BLaER1 (cell line): ENCODE results near the gene IGFBP1.

Experiments used
- H3K27ac ChIP-seq: shearing (Covaris generic); formaldehyde crosslinking; 2 replicates; pipeline ENCODE4 v1.8.1; 2022
- H3K27me3 ChIP-seq: shearing (Covaris generic); formaldehyde crosslinking; 2 replicates; pipeline ENCODE4 v1.8.1; 2022
- H3K36me3 ChIP-seq: shearing (Covaris generic); formaldehyde crosslinking; 2 replicates; pipeline ENCODE4 v1.8.1; 2022
- H3K4me1 ChIP-seq: shearing (Covaris generic); formaldehyde crosslinking; 2 replicates; pipeline ENCODE4 v1.8.1; 2022
- H3K4me2 ChIP-seq: shearing (Covaris generic); formaldehyde crosslinking; 2 replicates; pipeline ENCODE4 v1.8.1; 2022
- H3K4me3 ChIP-seq: shearing (Covaris generic); formaldehyde crosslinking; 2 replicates; pipeline ENCODE4 v1.8.1; 2022
- H3K9ac ChIP-seq: shearing (Covaris generic); formaldehyde crosslinking; 2 replicates; pipeline ENCODE4 v1.8.1; 2022
- H3K9me3 ChIP-seq: shearing (Covaris generic); formaldehyde crosslinking; 2 replicates; pipeline ENCODE4 v1.8.1; 2022
- H4K20me1 ChIP-seq: shearing (Covaris generic); formaldehyde crosslinking; 2 replicates; pipeline ENCODE4 v1.8.1; 2022
- Cebpa-rat ChIP-seq: shearing (Covaris generic); IDR thresholded peaks from 2 replicates; pipeline ENCODE4 v1.8.1; 2022

Gene IGFBP1

DNA sequence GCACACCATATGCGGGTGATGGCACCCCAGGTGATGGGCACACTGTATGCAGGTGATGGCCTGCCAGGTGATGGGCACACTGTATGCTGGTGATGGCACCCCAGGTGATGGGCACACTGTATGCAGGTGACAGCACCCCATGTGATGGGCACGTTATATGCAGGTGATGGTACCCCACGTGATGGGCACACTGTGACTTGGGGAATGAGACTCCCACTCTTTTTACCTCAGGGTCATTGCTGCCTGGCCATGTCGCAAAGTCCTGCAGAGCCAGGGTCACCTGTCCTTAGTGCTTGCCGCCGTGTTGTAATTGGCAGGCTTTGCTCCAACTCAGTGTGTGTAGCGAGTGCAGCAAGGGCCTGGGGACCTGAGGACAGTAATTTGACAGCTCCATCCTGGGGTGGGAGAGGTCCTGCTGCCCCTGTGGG, 7.8 kb upstream of the IGFBP1 start:
- peaks cover 16% of the 10 kb centered on the region for H3K9me3 ChIP-seq
- no peak overlapping the region for H3K4me2 ChIP-seq
- no peak overlapping the region for H3K9ac ChIP-seq
- no peak for TF ChIP-seq Cebpa-rat
- H3K36me3 ChIP-seq: no peaks in the 10 kb centered on the region
- H3K4me3 ChIP-seq: no peak overlapping the region
- no peaks in the 10 kb centered on the region for H4K20me1 ChIP-seq
- no peak overlapping the region for H3K27ac ChIP-seq
- H3K4me1 ChIP-seq: no peaks in the 10 kb centered on the region
- H3K27me3 ChIP-seq: no peaks in the 10 kb centered on the region

GRCh38 chr7:45881280-45881758, 7.0 kb upstream of the IGFBP1 start:
- no peaks in the 10 kb centered on the region for H3K36me3 ChIP-seq
- no peaks in the 10 kb centered on the region for H3K27me3 ChIP-seq
- H4K20me1 ChIP-seq: no peaks in the 10 kb centered on the region
- no peak overlapping the region for H3K4me3 ChIP-seq
- peaks cover 16% of the 10 kb centered on the region for H3K9me3 ChIP-seq
- no peak overlapping the region for H3K9ac ChIP-seq
- H3K27ac ChIP-seq: no peak overlapping the region
- no peak overlapping the region for H3K4me2 ChIP-seq
- H3K4me1 ChIP-seq: no peaks in the 10 kb centered on the region
- no peak for TF ChIP-seq Cebpa-rat

- H3K4me3 ChIP-seq: no peak overlapping the region
- no peak overlapping the region for H3K4me2 ChIP-seq
- H3K27ac ChIP-seq: no peak overlapping the region
- H3K9ac ChIP-seq: no peak overlapping the region
- peaks cover 16% of the 10 kb centered on the region for H3K9me3 ChIP-seq
- H3K27me3 ChIP-seq: no peaks in the 10 kb centered on the region
- H3K36me3 ChIP-seq: no peaks in the 10 kb centered on the region
- no peaks in the 10 kb centered on the region for H3K4me1 ChIP-seq
- H4K20me1 ChIP-seq: no peaks in the 10 kb centered on the region
- no peak for TF ChIP-seq Cebpa-rat
Measured at GRCh38 chr7:45881759-45882464, 6.4 kb upstream of the IGFBP1 start.

- Histone ChIP-seq H3K4me2 (no peak overlapping the region), H4K20me1 (no peaks in the 10 kb centered on the region), H3K4me1 (no peaks in the 10 kb centered on the region)
Measured at GRCh38 chr7:45882465-45882810, 5.8 kb upstream of the IGFBP1 start.

GRCh38 chr7:45884136-45884535, 4.2 kb upstream of the IGFBP1 start:
- no peak overlapping the region for H3K27ac ChIP-seq
- H4K20me1 ChIP-seq: no peaks in the 10 kb centered on the region
- H3K27me3 ChIP-seq: peaks cover 22% of the 10 kb centered on the region
- no peak for TF ChIP-seq Cebpa-rat
- H3K4me3 ChIP-seq: no peak overlapping the region
- no peaks in the 10 kb centered on the region for H3K4me1 ChIP-seq
- H3K9ac ChIP-seq: no peak overlapping the region
- no peaks in the 10 kb centered on the region for H3K36me3 ChIP-seq
- H3K9me3 ChIP-seq: no peaks in the 10 kb centered on the region
- no peak overlapping the region for H3K4me2 ChIP-seq

More at GRCh38 chr7:45882465-45882810, 5.8 kb upstream of the IGFBP1 start:
- TF ChIP-seq Cebpa-rat: no peak
- H3K36me3 ChIP-seq: no peaks in the 10 kb centered on the region
- H3K27ac ChIP-seq: no peak overlapping the region
- no peak overlapping the region for H3K9ac ChIP-seq
- H3K9me3 ChIP-seq: peaks cover 15% of the 10 kb centered on the region
- peaks cover 5% of the 10 kb centered on the region for H3K27me3 ChIP-seq
- H3K4me3 ChIP-seq: no peak overlapping the region

- H3K27me3 ChIP-seq: peaks cover 34% of the 10 kb centered on the region
- no peaks in the 10 kb centered on the region for H4K20me1 ChIP-seq
- no peaks in the 10 kb centered on the region for H3K4me1 ChIP-seq
- no peak overlapping the region for H3K4me2 ChIP-seq
- no peaks in the 10 kb centered on the region for H3K9me3 ChIP-seq
- no peak for TF ChIP-seq Cebpa-rat
- no peak overlapping the region for H3K4me3 ChIP-seq
- no peak overlapping the region for H3K9ac ChIP-seq
- no peaks in the 10 kb centered on the region for H3K36me3 ChIP-seq
- no peak overlapping the region for H3K27ac ChIP-seq
Measured at GRCh38 chr7:45885264-45885882, 2.9 kb upstream of the IGFBP1 start.

- Histone ChIP-seq H3K27ac (no peak overlapping the region), H4K20me1 (no peaks in the 10 kb centered on the region), H3K4me2 (no peak overlapping the region), H3K4me3 (no peak overlapping the region), H3K4me1 (no peaks in the 10 kb centered on the region), H3K9ac (no peak overlapping the region), H3K27me3 (peaks cover 38% of the 10 kb centered on the region), H3K36me3 (no peaks in the 10 kb centered on the region), H3K9me3 (no peaks in the 10 kb centered on the region)
- TF ChIP-seq Cebpa-rat: no peak
Measured at GRCh38 chr7:45886931-45887667, 1.2 kb upstream of the IGFBP1 start.

DNA sequence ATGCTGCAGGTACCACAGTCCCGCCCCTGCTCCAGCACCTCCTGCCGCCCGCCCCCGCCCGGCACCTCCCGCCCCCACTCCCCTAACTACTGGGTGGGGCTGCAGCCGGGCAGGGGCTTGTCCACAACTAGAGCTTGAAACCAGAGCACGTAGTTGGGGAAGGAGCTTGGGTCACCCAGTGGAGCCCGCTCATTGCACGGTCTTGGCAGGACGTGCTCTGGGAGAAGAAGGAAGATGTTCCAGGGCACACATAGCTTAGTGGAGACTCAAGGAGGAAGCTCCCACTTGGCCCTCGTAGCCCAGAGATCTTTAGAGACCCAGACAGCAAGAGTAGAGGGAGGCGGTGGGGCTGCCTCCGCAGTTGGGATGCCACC, 692 bp downstream of the IGFBP1 start:
- no peak for TF ChIP-seq Cebpa-rat
- H3K4me2 ChIP-seq: no peak overlapping the region
- no peak overlapping the region for H3K27ac ChIP-seq
- H3K4me3 ChIP-seq: no peak overlapping the region
- H3K9me3 ChIP-seq: no peaks in the 10 kb centered on the region
- peaks cover 38% of the 10 kb centered on the region for H3K27me3 ChIP-seq
- H3K4me1 ChIP-seq: no peaks in the 10 kb centered on the region
- no peaks in the 10 kb centered on the region for H3K36me3 ChIP-seq
- H3K9ac ChIP-seq: no peak overlapping the region
- H4K20me1 ChIP-seq: no peaks in the 10 kb centered on the region

DNA sequence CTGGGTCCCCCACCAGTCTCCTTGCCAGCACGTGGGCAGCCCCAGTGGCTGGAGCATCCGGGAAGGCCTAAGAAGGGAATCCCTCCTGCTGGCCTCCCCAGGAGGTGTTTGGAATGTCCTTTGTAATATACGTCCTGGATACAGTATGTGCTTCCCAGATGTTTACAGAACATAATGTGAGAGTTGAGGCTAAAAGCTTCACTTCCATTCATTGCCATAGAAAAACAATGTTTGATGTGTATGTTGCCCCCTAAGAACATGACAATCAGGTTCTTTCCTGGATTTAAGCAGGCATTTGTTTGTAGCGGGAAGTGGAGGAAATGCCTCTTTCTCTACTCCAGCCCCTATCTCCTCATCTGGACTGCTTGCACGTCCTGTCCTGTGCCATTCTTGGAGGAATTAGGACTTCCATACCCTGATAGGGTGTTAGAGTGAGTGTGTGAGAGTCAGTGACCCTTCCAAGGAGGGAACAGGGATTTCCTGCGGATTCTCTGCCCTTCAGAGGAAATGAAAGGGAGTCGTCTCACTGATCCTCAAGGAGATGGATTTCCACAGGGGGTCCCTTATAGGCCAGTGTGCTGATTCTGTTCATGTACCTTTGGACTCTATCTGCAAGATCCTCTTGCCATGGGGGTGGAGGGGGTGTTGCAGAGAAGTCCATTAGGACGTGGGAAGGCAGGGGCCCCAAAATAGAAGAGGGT, 1.2 kb downstream of the IGFBP1 start:
- no peak for TF ChIP-seq Cebpa-rat
- H3K4me2 ChIP-seq: no peak overlapping the region
- H3K27ac ChIP-seq: no peak overlapping the region

More for the DNA sequence above, 1.2 kb downstream of the IGFBP1 start:
- no peak overlapping the region for H3K9ac ChIP-seq
- H4K20me1 ChIP-seq: no peaks in the 10 kb centered on the region
- H3K36me3 ChIP-seq: no peaks in the 10 kb centered on the region
- H3K4me3 ChIP-seq: no peak overlapping the region
- no peaks in the 10 kb centered on the region for H3K4me1 ChIP-seq
- no peaks in the 10 kb centered on the region for H3K9me3 ChIP-seq
- H3K27me3 ChIP-seq: peaks cover 38% of the 10 kb centered on the region
